HepG2 (cell line): Measurements from ENCODE around the gene ASXL1. TPM values are rescaled to one million over a fixed set of nuclear protein-coding genes. Genes with fewer than 3 reads are reported as not detected.

Experiments used
- ATF1 ChIP-seq: IDR thresholded peaks from 2 replicates; pipeline ENCODE4 v1.6.1; 2016; ENCODE audit warnings: mild to moderate bottlenecking, control low read depth
- CREB3 ChIP-seq: sonication (generic); formaldehyde crosslinking; IDR thresholded peaks from 2 replicates; pipeline ENCODE4 v1.5.0; 2020; ENCODE audit warnings: missing genetic modification reagents
- HBP1 ChIP-seq: IDR thresholded peaks from 2 replicates; pipeline ENCODE4 v1.6.1; 2016; ENCODE audit warnings: low read depth, control low read depth
- IRF9 ChIP-seq: sonication (generic); formaldehyde crosslinking; IDR thresholded peaks from 2 replicates; pipeline ENCODE4 v1.8.0; 2022; ENCODE audit warnings: missing genetic modification reagents, mild to moderate bottlenecking, borderline replicate concordance
- KDM2A ChIP-seq: sonication (generic); formaldehyde crosslinking; IDR thresholded peaks from 2 replicates; pipeline ENCODE4 v1.4.0; 2020; ENCODE audit warnings: low read depth, missing genetic modification reagents, borderline replicate concordance
- RFX1 ChIP-seq: fragments of 450-650 bp; IDR thresholded peaks from 2 replicates; pipeline ENCODE4 v1.6.1; 2017
- SOX5 ChIP-seq: IDR thresholded peaks from 2 replicates; pipeline ENCODE4 v1.6.1; 2016; ENCODE audit warnings: borderline replicate concordance
- TRAFD1 ChIP-seq: sonication (generic); formaldehyde crosslinking; IDR thresholded peaks from 2 replicates; pipeline ENCODE4 v1.5.1; 2020; ENCODE audit warnings: missing genetic modification reagents, mild to moderate bottlenecking, borderline replicate concordance
- TRIM22 ChIP-seq: fragments of 450-650 bp; IDR thresholded peaks from 2 replicates; pipeline ENCODE4 v1.6.1; 2017
- ZHX2 ChIP-seq, 2 experiments: sonication (generic) in 1 of 2; formaldehyde crosslinking in 1 of 2; IDR thresholded peaks; 2 replicates each; pipeline versions ENCODE4 v1.6.1 to v1.9.0; 2014 to 2022; ENCODE audit warnings: antibody characterized with exemption in 1 of 2, borderline replicate concordance in 1 of 2, inconsistent platforms in 1 of 2, low read depth in 1 of 2, missing genetic modification reagents in 1 of 2
- ZMAT3 ChIP-seq: sonication (generic); formaldehyde crosslinking; conservative IDR thresholded peaks from 2 replicates; pipeline ENCODE4 v1.7.0; 2021; ENCODE audit warnings: missing genetic modification reagents
- ZNF30 ChIP-seq: sonication (generic); formaldehyde crosslinking; IDR thresholded peaks from 2 replicates; pipeline ENCODE4 v1.5.0; 2020; ENCODE audit warnings: mild to moderate bottlenecking, missing genetic modification reagents
- ZNF468 ChIP-seq: sonication (generic); formaldehyde crosslinking; IDR thresholded peaks from 2 replicates; pipeline ENCODE4 v1.8.0; 2022; ENCODE audit warnings: mild to moderate bottlenecking, moderate library complexity, missing genetic modification reagents
- ZNF558 ChIP-seq: sonication (generic); formaldehyde crosslinking; IDR thresholded peaks from 2 replicates; pipeline ENCODE4 v1.9.0; 2022; ENCODE audit warnings: mild to moderate bottlenecking, missing genetic modification reagents, borderline replicate concordance
- polyA plus RNA-seq, 8 experiments: library from polyadenylated mRNA; depleted of rRNA in 3 of 8; stranded (reverse) in 7 of 8; unstranded in 1 of 8; fragments of >200 nt; fragmentation: Illumina TruSeq in 4 of 8; extraction: Trizol in 4 of 8; gene quantifications; 2 replicates each; pipeline versions ENCODE4 v1.2.1 to v1.2.3, GENCODE V29; 2011 to 2016; ENCODE audit warnings: low read depth in 4 of 8, missing spikeins in 1 of 8, mixed read lengths in 1 of 8; ENCODE audit not compliant: insufficient read depth in 1 of 8
- total RNA-seq, 5 experiments: library from RNA; depleted of rRNA; stranded (reverse); fragments of >200 nt; fragmentation: Illumina TruSeq; extraction: Trizol; gene quantifications; 2 replicates each; pipeline ENCODE4 v1.2.3, GENCODE V29; 2016; ENCODE audit warnings: low read depth in 1 of 5

The ASXL1 gene
- total and polyA plus RNA-seq, 2 of the 13 experiments (the other 11 are each of a cell fraction or from before 2014, with no cell fraction given), result 62.1 to 74.8 TPM

GRCh38 chr20:32356622-32357374, 1.3 kb upstream of the ASXL1 start (continued):
- TF ChIP-seq ZNF558 (CRISPR knock-in tag), result peak; percentile 68; the same call in 1 of the 2 replicates
- 0 out of 2 replicates have a peak, but pooled peaks have one; percentile 24 for TF ChIP-seq CREB3 (CRISPR knock-in tag)
- TF ChIP-seq ZNF468 (CRISPR knock-in tag), result no peak
- TF ChIP-seq RFX1, result no peak
- 0 out of 2 replicates have a peak, but pooled peaks have one; percentile 26 for TF ChIP-seq TRAFD1 (CRISPR knock-in tag)
- TF ChIP-seq TRIM22, result no peak
- TF ChIP-seq ZNF30 (CRISPR knock-in tag), result 0 out of 2 replicates have a peak, but pooled peaks have one; percentile 15
- no peak for TF ChIP-seq ZMAT3
- TF ChIP-seq ATF1, result no peak
- TF ChIP-seq ZHX2 (IDR thresholded peaks at IDR 0.05; ENCODE audit: low read depth), result no peak
- no peak for TF ChIP-seq ZHX2 (CRISPR knock-in tag; IDR thresholded peaks at IDR 0.05; ENCODE audit: borderline replicate concordance)
- TF ChIP-seq HBP1 (CRISPR knock-in tag), result no peak; the same call in 1 of the 2 replicates
- TF ChIP-seq IRF9 (CRISPR knock-in tag), result no peak
- TF ChIP-seq KDM2A (CRISPR knock-in tag), result no peak
- TF ChIP-seq SOX5 (CRISPR knock-in tag), result no peak
